ENCODE data around the gene SPON1.

DNA sequence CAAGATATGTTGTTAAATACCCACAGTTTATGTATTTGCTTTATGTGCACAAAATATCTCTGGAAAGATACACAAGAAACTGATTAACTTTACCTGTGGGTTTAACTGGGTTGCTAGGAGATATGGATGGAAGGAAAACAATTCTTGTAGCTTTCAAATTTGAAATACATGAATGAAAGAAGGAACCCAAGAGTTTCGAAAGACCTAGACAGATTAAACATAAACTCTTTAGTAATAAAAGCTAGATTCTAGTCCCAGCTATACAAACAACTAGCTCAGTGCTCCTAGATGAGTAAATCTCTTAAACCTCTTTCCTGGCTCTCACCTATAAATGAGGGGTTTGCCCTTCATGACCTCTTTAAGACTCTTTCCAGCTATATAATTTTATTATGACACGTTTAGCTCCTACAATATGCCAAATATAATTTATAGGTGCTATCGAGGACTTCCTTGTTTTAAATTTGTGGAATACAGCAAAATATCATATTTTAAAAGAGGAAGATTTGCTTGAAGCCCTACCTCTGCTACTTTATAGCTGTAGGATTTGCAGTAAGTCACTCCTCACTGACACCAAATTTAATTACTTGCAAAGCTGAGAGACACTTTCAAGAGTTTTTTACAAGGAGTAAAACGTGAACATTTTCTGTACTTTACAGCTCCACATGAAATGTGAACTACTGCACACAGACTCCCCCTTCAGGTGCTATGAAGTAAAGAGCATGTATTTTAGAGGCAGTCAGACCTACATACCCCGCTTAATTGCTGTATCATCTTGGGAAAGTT, 345.8 kb downstream of the SPON1 start:
- no peak for TF ChIP-seq POLR2AphosphoS5 (IDR thresholded peaks at IDR 0.05)
- TF ChIP-seq, protein P1, sequence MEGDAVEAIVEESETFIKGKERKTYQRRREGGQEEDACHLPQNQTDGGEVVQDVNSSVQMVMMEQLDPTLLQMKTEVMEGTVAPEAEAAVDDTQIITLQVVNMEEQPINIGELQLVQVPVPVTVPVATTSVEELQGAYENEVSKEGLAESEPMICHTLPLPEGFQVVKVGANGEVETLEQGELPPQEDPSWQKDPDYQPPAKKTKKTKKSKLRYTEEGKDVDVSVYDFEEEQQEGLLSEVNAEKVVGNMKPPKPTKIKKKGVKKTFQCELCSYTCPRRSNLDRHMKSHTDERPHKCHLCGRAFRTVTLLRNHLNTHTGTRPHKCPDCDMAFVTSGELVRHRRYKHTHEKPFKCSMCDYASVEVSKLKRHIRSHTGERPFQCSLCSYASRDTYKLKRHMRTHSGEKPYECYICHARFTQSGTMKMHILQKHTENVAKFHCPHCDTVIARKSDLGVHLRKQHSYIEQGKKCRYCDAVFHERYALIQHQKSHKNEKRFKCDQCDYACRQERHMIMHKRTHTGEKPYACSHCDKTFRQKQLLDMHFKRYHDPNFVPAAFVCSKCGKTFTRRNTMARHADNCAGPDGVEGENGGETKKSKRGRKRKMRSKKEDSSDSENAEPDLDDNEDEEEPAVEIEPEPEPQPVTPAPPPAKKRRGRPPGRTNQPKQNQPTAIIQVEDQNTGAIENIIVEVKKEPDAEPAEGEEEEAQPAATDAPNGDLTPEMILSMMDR (IDR thresholded peaks at IDR 0.05), result peak; percentile 42 to 52 (median 48)
- TF ChIP-seq POLR2A (IDR thresholded peaks at IDR 0.05), result no peak
- no peak for TF ChIP-seq EP300 (IDR thresholded peaks at IDR 0.05; ENCODE audit: low read depth)

All from transverse colon (tissue), 4 donors.